GM21447 (cell line): Measurements from ENCODE around the gene ZNF487.

ENCODE experiments used
- ATAC-seq: cut with Tn5 transposase; IDR thresholded peaks from one replicate; pipeline ENCODE4 v1.9.1; 2021; ENCODE audit not compliant: unreplicated experiment

The ZNF487 gene

DNA sequence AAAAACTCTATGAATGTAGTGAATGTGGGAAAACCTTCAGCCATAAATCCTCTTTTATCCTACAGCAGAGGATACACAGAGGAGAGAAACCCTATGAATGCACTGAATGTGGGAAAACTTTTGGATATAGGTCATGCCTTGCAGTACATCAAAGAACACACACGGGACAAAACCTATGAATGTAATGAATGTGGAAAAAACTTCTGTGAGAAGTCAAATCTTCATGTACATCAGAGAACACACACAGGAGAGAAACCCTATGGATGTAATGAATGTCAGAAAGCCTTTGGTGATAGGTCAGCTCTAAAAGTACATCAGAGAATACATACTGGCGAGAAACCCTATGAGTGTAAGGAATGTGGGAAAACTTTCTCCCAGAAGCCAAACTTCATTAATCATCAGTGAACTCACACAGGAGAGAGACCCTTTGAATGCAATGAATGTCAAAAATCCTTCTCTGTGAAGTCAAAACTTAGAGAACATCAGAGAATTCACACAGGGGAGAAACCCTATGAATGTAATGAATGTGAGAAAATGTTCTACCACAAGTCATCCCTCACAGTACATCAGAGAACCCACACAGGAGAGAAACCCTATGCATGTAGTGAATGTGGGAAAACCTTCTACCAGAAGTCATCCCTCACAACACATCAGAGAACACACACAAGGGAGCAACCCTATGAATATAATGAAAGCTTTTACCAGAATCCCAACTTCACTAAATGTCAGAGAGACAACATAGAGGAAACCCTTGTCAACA, 45.6 kb downstream of the ZNF487 start:
- no peak for ATAC-seq

DNA sequence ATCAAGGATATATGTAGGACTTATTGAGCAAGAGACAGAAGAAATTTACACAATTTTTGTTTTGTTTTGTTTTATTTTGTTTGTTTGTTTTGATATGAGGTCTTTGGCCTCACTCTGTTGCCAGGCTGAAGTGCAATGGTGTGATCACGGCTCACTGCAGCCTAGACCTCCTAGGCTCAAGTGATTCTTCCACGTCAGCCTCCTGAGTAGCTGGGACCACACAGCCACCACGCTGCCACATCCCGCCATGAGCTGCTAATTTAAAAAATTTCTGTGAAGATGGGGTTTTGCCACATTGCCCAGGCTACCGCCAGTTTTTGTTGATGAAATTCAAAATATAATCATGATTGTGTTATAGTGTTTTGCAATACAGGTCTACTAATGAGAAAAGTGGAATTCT, 54.9 kb downstream of the ZNF487 start:
- ATAC-seq: no peak

DNA sequence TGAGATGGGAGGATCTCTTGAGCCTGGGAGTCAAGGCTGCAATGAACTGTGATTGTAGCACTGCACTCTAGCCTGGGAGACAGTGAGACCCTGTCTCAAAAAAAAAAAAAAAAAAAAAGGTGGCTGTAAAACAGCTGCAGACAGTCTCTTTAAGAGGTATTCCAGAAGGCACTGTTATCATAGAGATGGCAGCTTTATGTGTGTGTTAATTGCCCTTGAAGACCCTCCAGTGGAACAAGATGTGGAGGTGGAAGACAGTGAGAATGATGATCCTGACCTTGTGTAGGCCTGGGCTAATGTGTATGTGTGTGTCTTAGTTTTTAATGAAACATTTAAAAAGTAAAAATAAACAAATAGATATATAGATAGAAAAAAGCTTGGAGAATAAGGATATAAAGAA, 66.0 kb downstream of the ZNF487 start:
- no peak for ATAC-seq

DNA sequence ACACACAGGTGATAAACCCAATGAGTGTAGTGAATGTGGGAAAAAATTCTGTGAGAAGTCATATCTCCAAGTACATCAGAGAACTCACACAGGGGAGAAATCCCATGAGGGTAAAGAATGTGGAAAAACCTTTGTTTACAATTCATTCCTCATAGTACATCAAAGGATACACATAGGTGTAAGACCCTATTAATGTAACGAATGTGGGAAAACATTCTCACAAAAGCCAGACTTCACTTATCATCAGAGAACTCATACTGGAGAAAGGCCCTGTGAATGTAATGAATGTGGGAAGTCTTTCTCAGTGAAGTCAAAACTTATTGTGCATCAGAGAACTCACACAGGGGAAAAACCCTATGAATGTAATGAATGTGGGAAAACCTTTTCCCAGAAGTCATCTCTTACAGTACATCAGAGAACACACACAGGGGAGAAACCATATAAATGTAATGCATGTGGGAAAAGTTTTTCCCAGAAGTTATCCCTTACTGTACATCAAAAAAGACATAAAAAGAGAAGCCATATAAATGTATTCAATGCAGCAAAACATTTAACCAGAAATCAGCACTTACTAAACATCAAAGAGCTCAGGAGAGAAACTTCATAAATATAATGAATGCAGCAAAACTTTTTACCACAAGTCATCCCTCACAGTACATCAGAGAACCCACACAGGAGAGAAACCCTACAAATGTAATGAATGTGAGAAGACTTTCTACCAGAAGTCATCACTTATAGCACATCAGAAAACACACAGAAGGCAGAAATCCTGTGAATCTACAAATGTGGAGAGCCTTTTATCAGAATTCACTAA, 87.7 kb downstream of the ZNF487 start:
- ATAC-seq: no peak
